ENCODE data around the gene GLB1L3.

Gene GLB1L3

DNA sequence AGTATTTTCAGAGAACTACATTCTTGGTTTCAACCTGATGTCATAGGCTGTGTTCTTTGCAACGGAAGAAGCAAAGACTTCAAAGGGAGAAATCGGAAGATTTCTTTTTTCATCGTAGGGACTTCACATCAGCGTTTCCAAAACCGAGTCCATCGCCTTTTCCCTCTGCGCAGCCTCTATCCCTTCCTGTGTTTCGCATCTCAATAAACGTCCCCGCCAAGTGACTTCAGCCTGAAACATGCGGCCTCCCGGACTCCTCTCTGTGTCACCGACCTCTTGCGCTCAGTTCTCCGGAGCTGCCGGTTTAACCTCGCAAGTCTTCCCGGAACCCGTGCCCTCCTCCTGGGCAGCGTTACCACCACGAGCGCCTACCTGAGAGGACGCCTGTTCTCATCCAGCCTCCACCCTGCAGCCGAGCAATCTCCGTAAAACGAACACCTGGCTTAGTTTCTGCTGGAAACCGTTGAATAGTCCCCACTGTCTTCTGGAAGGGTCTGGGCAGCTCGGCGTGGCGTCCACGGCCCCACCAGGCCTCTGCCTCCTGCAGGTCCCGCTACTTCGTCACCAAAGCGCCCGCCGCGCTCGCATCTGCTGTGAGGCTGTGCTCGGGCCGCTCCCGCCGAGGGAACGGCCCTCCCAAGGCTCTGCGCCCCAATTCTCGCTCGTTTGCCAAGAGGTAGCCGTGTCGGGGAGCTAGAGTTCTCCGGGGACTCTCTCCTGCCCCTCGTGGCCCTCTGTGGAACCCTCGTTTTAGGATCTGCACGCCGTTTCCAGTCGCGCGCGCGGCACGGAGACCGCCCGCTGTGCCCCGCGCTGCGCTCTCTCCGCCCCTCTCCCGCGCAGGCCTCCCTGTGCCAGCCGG lies at the start of gene GLB1L3:
Gene GLB1L3, plus strand, starts transcription at position 846 of the 862 bp plus-strand sequence. CDS start 362 bp downstream, outside the sequence.
- DNase-seq = no peak

- no peak for DNase-seq
These were observed 49.3 kb upstream of the GLB1L3 start for GRCh38 chr11:134226806-134227325.

DNA sequence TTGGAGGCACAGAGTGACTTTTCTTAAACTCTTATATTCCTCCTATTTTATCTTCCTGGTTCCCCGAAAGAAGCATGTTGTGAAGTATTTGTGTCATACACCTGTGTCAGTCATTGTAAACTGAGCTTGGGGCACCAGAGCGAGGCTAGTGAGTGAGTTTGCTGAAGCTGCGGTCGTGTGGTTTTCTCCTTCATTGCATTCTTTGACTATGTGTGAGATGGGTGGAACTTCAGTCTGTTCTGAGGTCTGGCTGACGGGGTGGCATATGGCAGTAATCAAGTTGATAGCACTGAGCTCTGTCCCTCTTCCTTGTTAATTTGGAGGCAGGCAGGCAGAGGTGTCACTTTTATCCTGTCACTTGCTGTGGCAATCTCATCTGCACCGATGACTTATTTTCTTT lies 47.6 kb upstream of the GLB1L3 start:
- no peak for DNase-seq

DNA sequence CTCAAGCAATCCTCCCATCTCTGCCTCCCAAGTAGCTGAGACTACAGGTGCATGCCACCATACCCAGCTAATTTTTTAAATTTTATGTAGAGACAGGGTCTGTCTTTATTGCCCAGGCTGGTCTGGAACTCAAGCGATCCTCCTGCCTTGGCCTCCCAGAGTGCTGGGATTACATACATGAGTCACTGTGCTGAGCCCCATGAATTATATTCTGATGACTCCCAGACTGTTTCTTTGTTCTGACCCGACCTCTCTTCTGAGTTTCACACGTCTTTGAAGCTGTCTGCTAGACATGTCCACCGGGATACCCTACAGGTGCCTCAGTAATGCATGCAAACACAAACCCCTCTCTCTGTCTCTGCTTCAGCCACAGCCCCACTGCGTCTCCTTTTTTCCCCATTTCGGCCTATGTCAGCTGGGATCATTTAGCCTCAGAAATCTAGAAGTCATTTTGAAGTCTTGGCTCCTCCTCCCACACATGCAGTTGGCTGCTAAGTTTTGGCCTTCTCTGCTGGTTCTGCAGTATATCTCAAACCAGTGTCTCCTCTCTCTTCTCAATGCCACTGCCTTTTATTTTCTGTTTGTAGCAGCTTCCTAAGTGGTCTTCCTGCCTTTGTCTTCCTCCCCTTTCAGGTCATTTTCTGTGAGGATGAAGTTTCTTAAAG lies 46.9 kb upstream of the GLB1L3 start:
- no peak for DNase-seq

DNA sequence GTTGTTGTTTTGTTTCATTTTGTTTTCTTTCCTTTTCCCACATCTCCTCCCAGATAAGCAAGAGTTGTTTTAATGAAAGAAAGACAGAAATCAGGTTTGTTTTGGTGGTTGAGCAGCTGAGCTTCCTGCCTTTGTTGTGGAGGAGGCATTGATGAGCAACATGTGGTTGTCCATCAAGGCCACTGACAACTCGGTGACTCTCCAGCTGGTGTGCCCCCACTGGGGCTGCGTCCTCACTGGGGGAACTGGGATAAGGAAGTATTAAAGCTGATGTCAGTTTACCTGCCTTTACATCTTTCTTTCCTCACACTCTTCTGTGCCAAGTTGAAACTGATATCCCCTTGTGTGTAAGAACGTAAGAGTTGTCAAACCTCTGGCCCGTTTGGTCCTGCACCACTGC lies 45.8 kb upstream of the GLB1L3 start:
- DNase-seq = no peak

- DNase-seq = no peak
These were observed 44.1 kb upstream of the GLB1L3 start for GRCh38 chr11:134231958-134232659.

- DNase-seq = no peak
These were observed 42.4 kb upstream of the GLB1L3 start for GRCh38 chr11:134233729-134234179.

- DNase-seq = no peak
These were observed 40.8 kb upstream of the GLB1L3 start for GRCh38 chr11:134235399-134235798.

- DNase-seq = no peak
These were observed 39.2 kb upstream of the GLB1L3 start for GRCh38 chr11:134236834-134237556.

GRCh38 chr11:134237557-134237922 lies 38.6 kb upstream of the GLB1L3 start:
- no peak for DNase-seq

- no peak for DNase-seq
These were observed 37.2 kb upstream of the GLB1L3 start for GRCh38 chr11:134238956-134239355.

GRCh38 chr11:134240592-134240991 lies 35.6 kb upstream of the GLB1L3 start:
- no peak for DNase-seq

- no peak for DNase-seq
These were observed 33.8 kb upstream of the GLB1L3 start for GRCh38 chr11:134242376-134242775.

GRCh38 chr11:134243913-134244312 lies 32.3 kb upstream of the GLB1L3 start:
- no peak for DNase-seq

DNA sequence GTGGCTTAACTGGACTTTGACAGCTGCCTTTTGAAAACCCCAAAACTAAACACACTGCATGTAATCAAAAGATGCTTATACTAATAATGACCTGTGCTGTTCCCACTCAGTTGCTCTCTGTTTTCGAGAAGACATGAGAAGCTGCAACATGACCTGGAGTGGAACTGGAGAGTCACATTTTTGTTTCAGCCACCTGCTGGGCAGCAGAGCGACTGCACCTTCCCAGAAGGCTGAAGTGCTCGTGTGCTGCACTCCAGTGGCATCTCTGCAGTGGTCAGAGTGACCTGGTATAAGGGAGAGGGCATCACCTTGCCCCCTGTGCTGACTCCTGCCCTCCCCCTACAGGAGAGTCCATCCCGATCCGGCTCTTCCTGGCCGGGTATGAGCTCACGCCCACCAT lies 31.6 kb upstream of the GLB1L3 start:
- no peak for DNase-seq

DNA sequence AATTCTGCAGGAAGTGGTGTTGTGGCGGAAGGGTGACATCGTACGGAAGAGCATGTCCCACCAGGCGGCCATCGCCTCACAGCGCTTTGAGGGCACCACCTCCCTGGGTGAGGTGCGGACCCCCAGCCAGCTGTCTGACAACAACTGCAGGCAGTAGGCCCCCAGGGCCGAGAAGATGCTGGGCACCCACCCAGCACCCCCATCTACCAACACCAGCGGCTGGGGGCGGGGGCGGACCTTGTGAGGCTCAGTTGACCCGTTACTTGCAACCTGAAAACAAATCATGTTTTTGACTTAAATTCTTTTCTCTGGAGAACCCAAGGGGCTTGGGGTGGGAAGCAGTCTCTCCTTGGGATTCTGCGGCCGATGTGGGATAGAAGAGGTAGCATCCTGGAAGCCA lies 30.7 kb upstream of the GLB1L3 start:
- DNase-seq = no peak

- no peak for DNase-seq
These were observed 30.1 kb upstream of the GLB1L3 start for GRCh38 chr11:134246100-134246499.

- no peak for DNase-seq
These were observed 29.5 kb upstream of the GLB1L3 start for GRCh38 chr11:134246678-134247077.

- no peak for DNase-seq
These were observed 27.2 kb upstream of the GLB1L3 start for GRCh38 chr11:134248910-134249480.

GRCh38 chr11:134250246-134250645 lies 25.9 kb upstream of the GLB1L3 start:
- no peak for DNase-seq

DNA sequence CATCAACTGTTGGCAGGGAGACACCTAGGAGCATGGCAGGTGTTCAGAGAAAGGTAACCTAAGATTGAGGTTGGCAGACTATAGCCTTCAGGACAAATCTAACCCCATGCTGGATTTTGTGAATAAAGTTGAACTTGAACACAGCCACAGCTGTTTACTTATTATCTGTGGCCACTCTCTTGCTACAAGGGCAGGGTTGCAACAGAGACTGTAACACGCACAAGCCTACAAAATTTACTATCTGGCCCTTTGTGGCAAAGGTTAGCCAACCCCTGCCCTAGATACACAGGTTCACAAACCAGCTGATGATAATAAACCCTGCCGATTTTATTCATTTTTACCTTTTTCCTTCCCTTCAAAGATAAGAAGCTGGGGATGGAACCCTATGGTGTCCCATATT lies 25.5 kb upstream of the GLB1L3 start:
- no peak for DNase-seq

Measured in NCI-H2029 treated with DMSO at 0.1 percent for 48 hours (cell line).